Neural cell (in vitro differentiated cells): Measurements from ENCODE around the gene BRD9. TPM values are rescaled to one million over a fixed set of nuclear protein-coding genes. Genes with fewer than 3 reads are reported as not detected.

ENCODE experiments used
- H2AFZ ChIP-seq: fragments of 200-600, 300-800 bp; sonication (generic), shearing (Covaris generic); 2 replicates; pipeline ENCODE4 v1.6.0; 2014; ENCODE audit warnings: low read depth, mild to moderate bottlenecking, antibody characterized with exemption, low read length, moderate library complexity
- H3F3A ChIP-seq: fragments of 200-600 bp; shearing (Covaris generic); 2 replicates; pipeline ENCODE4 v1.6.1; 2016; ENCODE audit warnings: mild to moderate bottlenecking, moderate library complexity, mixed read lengths, antibody characterized with exemption, low read length; ENCODE audit not compliant: insufficient read depth, poor library complexity, severe bottlenecking
- H3K27ac ChIP-seq: fragments of 200-600, 300-800 bp; sonication (generic), shearing (Covaris generic); 2 replicates; pipeline ENCODE4 v1.5.1; 2014; ENCODE audit warnings: mild to moderate bottlenecking, low read length, moderate library complexity
- H3K27me3 ChIP-seq: fragments of 300-800, 200-600 bp; sonication (generic), shearing (Covaris generic); 2 replicates; pipeline ENCODE4 v1.6.0; 2014; ENCODE audit warnings: mild to moderate bottlenecking, low read depth, low read length, moderate library complexity; ENCODE audit not compliant: insufficient read depth
- H3K36me3 ChIP-seq: fragments of 300-800, 200-600 bp; sonication (generic), shearing (Covaris generic); 2 replicates; pipeline ENCODE4 v1.5.1; 2014; ENCODE audit warnings: mild to moderate bottlenecking, antibody characterized with exemption, low read length, moderate library complexity; ENCODE audit not compliant: insufficient read depth
- H3K4me2 ChIP-seq: fragments of 300-800, 200-600 bp; sonication (generic), shearing (Covaris generic); 2 replicates; pipeline ENCODE4 v1.6.0; 2014; ENCODE audit warnings: mild to moderate bottlenecking, low read length
- H3K4me3 ChIP-seq: fragments of 300-800, 200-600 bp; sonication (generic), shearing (Covaris generic); 2 replicates; pipeline ENCODE4 v1.5.1; 2014; ENCODE audit warnings: mild to moderate bottlenecking, low read length, moderate library complexity
- H3K79me2 ChIP-seq: fragments of 200-600 bp; shearing (Covaris generic); replicated peaks from 2 replicates; pipeline ENCODE4 v1.6.0; 2014; ENCODE audit warnings: mild to moderate bottlenecking, low read length, moderate library complexity; ENCODE audit not compliant: insufficient read depth
- H3K9ac ChIP-seq: fragments of 300-800, 200-600 bp; sonication (generic), shearing (Covaris generic); 2 replicates; pipeline ENCODE4 v1.6.1; 2016; ENCODE audit warnings: mild to moderate bottlenecking, low read length, mixed read lengths
- H3K9me2 ChIP-seq: fragments of 200-600 bp; shearing (Covaris generic); 2 replicates; pipeline ENCODE4 v1.6.1; 2016; ENCODE audit warnings: mild to moderate bottlenecking, low read length, mixed read lengths; ENCODE audit not compliant: insufficient read depth
- H3K9me3 ChIP-seq: fragments of 200-600, 300-800 bp; sonication (generic), shearing (Covaris generic); 2 replicates; pipeline ENCODE4 v1.6.1; 2016; ENCODE audit warnings: mild to moderate bottlenecking, mixed run types, low read length, moderate library complexity, mixed read lengths
- H4K20me1 ChIP-seq: fragments of 200-600 bp; shearing (Covaris generic); 2 replicates; pipeline ENCODE4 v1.6.1; 2016; ENCODE audit warnings: mild to moderate bottlenecking, mixed run types; ENCODE audit not compliant: insufficient read depth
- CTCF ChIP-seq: fragments of 450-650 bp; IDR thresholded peaks from 2 replicates; pipeline ENCODE4 v1.5.1; 2014; ENCODE audit warnings: antibody characterized with exemption, mild to moderate bottlenecking, moderate library complexity; ENCODE audit not compliant: poor library complexity, severe bottlenecking
- EP300 ChIP-seq: fragments of 450-650 bp; conservative IDR thresholded peaks from 2 replicates; pipeline ENCODE4 v1.6.1; 2014; ENCODE audit warnings: antibody characterized with exemption, mild to moderate bottlenecking, moderate library complexity; ENCODE audit not compliant: poor library complexity, severe bottlenecking
- EZH2 ChIP-seq: fragments of 200-600, 300-800 bp; shearing (Covaris generic), sonication (generic); IDR thresholded peaks from 2 replicates; pipeline ENCODE4 v1.6.1; 2014; ENCODE audit warnings: antibody characterized with exemption, low read length, borderline replicate concordance, mild to moderate bottlenecking; ENCODE audit not compliant: insufficient read depth, poor library complexity, severe bottlenecking
- MXI1 ChIP-seq: fragments of 450-650 bp; conservative IDR thresholded peaks from 2 replicates; pipeline ENCODE4 v1.6.1; 2014; ENCODE audit warnings: antibody characterized with exemption, mild to moderate bottlenecking; ENCODE audit not compliant: poor library complexity, severe bottlenecking
- POLR2AphosphoS5 ChIP-seq: IDR thresholded peaks from 2 replicates; pipeline ENCODE4 v1.6.1; 2012
- RAD21 ChIP-seq: fragments of 450-650 bp; conservative IDR thresholded peaks from 2 replicates; pipeline ENCODE4 v1.6.1; 2014; ENCODE audit warnings: antibody characterized with exemption, mild to moderate bottlenecking, moderate library complexity
- REST ChIP-seq: IDR thresholded peaks from 2 replicates; pipeline ENCODE4 v1.6.1; 2012; ENCODE audit warnings: borderline replicate concordance
- SMC3 ChIP-seq: fragments of 450-650 bp; conservative IDR thresholded peaks from 2 replicates; pipeline ENCODE4 v1.6.1; 2014; ENCODE audit warnings: antibody characterized with exemption, mild to moderate bottlenecking, moderate library complexity; ENCODE audit not compliant: poor library complexity
- TAF1 ChIP-seq: IDR thresholded peaks from 2 replicates; pipeline ENCODE4 v1.6.1; 2012; ENCODE audit warnings: low read depth
- polyA plus RNA-seq: library from polyadenylated mRNA; depleted of rRNA; stranded (reverse); fragments of >200 nt; gene quantifications from 2 replicates; pipeline ENCODE4 v1.2.3, GENCODE V29; 2014

BRD9 gene
- polyA plus RNA-seq, 1 donor from 2014 or later = 50.4 TPM

GRCh38 chr5:891837-892393 lies 686 bp downstream of the BRD9 start:
- H2AFZ ChIP-seq = peak overlapping the region; percentile 83

More at GRCh38 chr5:891837-892393, 686 bp downstream of the BRD9 start:
- Histone ChIP-seq H3K9me3 (no peaks in the 10 kb centered on the region), H3F3A (no peaks in the 10 kb centered on the region), H3K27me3 (no peaks in the 10 kb centered on the region), H3K27ac (peak overlapping the region; percentile 77), H3K9me2 (no peaks in the 10 kb centered on the region), H3K79me2 (peaks cover 28% of the 10 kb centered on the region), H3K9ac (peak overlapping the region; percentile 81), H3K4me3 (peak overlapping the region; percentile 85), H3K4me2 (peak overlapping the region; percentile 89), H3K36me3 (peaks cover 3% of the 10 kb centered on the region), H4K20me1 (no peaks in the 10 kb centered on the region)
- no peak for TF ChIP-seq EP300
- TF ChIP-seq CTCF = no peak
- TF ChIP-seq REST = no peak
- no peak for TF ChIP-seq POLR2AphosphoS5
- no peak for TF ChIP-seq TAF1
- no peak for TF ChIP-seq SMC3
- no peak for TF ChIP-seq MXI1
- no peak for TF ChIP-seq RAD21
- TF ChIP-seq EZH2 = no peak
